ENCODE data around the gene ABCG2.

- TF ChIP-seq CTCF (IDR thresholded peaks at IDR 0.05) (no peak), POLR2A (IDR thresholded peaks at IDR 0.05) (no peak), POLR2AphosphoS5 (IDR thresholded peaks at IDR 0.05) (no peak)
Observed at GRCh38 chr4:88207171-88207570, 48.7 kb upstream of the ABCG2 start.

All from suprapubic skin (tissue), 4 donors.